ENCODE data around the gene RAD51B.
"Not testable (repeated sequence)": the region's sequence is repeated elsewhere in the genome, so short reads cannot be mapped to it uniquely, and the experiment has no call there.

Gene RAD51B

DNA sequence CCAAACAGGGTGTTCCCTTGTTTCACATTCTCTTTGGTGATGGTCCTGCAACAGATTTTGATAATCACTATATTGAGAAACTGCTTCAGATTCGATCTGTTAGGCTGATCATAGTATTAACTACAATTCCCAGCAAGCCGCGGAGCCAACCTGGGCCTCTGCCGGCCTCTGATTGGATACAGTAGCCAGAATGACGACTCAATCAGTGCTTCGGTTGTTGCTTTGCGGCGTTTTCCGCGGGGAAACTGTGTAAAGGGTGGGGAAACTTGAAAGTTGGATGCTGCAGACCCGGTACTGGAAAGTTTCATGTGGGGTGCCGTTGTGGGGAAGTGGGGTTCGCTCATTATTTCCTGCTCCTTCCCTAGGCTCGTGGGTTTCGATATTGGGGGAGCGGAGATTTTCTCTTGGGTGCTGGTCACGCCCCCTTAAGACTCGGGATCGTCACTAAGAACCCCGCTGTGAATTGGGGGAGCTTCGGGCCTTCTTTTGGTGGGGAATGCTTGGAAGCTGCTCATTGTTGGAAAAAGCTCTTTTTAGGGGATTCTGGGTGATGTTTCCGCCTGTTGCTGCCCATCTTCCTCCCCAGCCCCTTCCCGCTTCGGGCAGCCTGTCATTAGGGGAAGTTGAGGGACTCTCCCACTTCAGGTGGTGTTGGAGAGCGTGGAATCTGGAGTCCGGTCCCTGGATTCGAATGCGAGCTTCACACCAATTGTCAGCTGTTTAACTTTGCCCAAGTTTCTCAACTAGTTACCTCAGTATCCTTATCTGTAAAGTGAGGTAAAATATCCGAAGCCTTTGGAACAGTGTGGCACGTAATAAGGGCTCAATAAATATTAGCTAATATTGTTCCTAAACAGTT lies at the start of gene RAD51B:
Gene RAD51B, plus strand, starts transcription at position 217 of the 859 bp plus-strand sequence.
- peak; percentile 73 to 76 for DNase-seq (ENCODE audit: low read depth in 2 of 2)

DNA sequence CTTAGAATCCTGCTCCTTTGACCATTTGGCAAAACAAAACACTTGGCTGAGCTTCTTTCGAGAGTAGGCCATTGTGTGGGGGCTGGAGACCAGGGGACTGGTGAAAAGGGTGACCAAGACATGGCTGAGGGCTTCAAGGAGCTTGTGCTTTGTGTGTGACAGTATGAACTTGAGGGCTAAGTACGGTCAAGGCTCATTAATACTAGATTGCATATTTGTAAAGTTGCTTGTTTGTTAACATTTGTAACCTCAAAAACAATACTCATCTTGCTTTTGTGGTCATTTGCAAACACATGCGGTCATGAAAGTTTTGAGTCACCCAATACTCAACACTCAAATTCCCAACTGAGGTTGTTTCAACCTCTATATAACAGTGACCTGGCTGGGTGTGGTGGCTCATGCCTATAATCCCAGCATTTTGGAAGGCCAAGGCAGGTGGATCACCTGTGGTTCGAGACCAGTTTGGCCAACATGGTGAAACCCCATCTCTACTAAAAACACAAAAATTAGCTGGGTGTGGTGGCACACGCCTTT lies 45.7 kb upstream of the RAD51B start:
- no peak for DNase-seq (ENCODE audit: low read depth in 2 of 2)

DNA sequence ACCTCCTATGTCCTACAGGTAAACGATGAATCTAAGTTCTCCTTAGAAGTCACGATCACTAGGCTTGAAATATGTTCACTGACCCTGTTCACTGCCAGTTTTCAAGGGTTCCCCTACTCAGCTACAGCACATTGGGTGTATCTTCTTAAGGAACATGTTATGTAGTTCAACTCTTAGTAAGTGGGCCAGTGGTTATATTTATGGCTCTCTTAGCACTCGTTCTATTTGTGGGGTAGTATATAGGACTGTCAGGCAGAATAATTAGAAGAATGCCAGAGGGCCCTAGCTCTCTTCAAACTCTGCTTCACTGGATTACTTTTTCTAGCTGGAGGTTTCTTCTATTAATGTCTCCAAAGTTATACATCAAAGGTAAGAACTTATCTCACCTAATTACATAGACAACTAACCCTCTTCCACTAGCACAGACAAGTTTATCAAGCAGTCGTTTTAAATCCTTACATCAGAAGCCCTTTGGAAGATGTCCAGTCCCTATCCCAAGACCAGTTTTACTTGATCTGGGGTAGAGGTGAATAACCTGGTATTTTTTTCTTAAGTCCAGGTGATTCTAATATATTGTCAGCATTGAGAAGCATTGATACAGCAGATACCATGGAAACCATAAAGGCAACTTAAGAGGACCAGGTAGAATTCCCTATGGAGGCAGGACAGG lies 42.8 kb upstream of the RAD51B start:
- no peak for DNase-seq (ENCODE audit: low read depth in 2 of 2)

DNA sequence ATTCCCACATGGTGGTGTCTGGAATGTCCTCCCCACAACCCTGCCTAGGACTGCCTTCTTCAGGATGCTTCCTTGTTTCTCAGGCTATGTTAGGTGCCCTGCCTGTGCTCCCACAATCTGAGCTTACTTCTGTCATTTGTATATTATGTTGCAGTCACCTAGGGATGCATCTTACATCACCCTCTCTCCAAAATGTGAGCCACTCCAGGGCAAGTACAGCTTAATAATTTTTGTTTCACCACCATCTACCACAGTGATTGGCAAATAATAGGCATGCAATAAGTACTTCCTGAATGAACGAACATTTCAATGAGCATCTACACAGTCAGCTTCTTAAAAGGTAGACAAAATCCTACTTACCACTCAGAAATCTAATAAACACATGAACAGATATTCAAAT lies 40.8 kb upstream of the RAD51B start:
- no peak for DNase-seq (ENCODE audit: low read depth in 2 of 2)

DNA sequence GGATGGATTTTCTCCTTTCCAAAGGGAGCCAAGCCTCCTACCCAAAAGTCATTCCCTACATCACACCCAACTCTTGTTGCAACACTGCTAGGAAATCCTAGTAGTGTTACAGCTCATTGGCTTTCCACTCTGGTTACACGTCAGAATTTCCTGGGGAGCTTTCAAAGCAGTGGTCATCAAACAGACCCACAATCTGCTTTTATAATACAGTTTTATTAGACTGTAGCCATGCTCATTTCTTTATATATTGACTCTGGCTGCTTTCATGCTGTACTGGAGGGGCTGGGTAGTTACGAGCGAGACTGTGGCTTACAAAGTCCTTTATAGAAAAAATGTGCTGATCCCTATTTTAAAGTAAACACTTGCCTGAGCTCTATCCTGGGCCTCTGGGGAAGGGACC lies 37.5 kb upstream of the RAD51B start:
- DNase-seq (ENCODE audit: low read depth in 2 of 2), result no peak

DNA sequence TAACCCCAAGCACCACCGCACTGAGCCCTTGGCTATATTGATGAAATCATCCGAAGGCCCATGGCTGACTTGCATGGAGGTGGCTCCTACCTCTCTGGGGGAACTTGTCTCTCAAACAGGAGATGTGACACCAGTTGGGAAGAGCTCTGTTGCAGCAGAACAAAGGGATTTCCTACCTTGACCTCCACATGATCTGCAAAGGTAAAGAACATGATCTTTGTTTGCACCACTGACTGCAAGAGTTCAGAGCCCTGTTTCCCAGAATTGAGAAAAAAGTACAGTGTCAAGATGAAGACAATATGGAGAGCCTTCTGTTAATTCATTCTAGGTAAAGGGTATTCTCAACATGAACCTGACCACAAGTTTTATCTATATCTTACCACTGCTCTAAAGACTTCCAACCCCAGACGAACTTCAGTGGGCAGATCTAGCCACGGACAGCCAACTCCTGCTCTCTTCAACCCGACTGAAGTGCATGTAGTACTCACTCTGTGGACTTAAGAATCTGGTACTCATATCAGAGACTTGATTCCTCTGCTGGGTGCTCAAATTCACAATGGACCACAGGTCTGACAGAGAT lies 35.2 kb upstream of the RAD51B start:
- no peak for DNase-seq (ENCODE audit: low read depth in 2 of 2)

DNA sequence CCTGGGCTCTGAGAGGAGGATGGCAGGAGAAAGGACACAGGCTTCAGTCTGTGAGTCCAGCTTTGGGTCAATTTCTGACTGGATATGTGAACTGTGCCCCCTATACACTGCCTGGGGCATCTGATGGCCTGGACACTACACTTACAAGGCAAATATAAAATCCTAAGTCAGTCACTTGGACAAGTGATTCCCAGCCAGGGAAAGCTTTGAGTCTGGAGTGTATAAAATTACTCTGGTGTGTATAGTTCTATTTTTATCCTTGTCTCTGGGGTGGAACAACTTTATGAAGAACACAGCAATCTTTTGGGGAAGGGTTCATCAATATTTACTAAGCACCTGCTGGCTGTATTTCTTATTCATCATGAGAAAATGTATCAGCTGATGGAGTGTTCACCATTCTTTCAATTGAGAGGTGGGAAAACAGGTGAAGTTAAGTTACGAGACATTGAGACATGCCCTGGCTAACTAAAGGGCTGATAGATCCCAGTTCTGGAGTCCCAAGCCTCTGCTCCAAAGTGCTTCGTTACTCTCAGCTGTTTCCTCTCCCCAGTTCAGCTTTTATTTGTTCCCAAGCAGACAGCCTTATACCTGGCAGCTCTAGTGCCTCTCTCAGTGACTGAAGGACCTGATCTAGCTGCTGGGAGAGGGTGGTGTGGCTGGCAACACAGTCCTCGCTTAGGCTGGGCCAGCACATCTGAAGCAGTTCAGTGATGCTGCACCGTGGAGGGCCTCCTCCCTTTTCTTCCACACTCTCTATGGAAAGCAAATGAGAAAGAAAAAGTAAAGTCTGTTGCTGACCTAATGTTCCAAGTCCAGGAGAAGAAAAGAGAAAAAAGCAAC lies 34.1 kb upstream of the RAD51B start:
- no peak for DNase-seq (ENCODE audit: low read depth in 2 of 2)

DNA sequence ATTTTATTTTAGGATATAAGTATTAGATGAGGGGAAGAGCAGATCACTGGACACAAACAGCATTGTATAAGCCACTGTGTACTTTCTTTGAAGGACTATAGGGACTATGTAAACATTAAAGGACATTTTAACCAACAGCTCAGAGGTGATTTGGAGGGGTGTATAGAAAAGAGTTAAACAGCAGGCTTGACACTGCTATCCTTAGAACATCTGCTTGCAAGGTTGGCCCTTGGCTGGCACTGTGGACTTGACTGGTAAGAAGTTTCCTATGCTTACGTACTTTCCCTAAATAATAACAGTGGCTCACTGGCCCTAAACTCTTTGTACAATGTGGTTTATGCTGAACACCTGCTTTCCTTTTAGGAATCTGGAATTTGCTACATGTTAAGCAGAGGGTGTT lies 31.9 kb upstream of the RAD51B start:
- no peak for DNase-seq (ENCODE audit: low read depth in 2 of 2)

DNA sequence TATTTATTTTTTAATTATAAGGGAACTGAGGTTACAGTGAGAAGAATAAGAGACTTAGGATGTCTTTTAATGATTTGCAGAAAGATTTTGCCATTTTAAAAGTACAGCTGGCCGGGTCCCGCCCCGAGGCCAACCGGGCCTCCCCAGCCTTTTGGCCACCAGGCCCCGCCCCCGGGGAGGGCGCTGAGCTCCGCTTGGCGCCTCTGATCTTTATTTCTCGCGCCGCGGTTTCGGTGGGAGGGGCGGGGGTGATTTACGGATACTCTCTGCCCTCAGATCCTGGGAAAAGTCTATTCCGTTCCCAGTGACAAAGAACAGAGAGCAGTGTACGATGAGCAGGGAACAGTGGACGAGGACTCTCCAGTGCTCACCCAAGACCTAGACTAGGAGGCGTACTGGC lies 20.8 kb upstream of the RAD51B start:
- DNase-seq (ENCODE audit: low read depth in 2 of 2), result no peak

DNA sequence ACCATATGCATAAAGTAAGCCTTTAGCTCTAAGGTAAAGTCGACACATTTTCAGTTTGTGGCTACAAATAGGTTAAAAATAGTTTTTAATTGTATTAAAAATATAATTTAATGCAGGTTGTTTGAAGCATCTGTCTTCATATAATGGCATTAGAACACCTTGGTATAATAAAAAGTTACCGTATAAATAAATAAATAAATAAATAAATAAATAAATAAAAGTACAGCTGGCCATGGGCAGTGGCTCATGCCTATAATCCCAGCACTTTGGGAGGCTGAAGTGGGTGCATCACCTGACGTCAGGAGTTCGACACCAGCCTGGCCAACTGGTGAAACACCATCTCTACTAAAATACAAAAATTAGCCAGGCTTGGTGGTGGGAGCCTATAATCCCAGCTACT lies 18.8 kb upstream of the RAD51B start:
- DNase-seq (ENCODE audit: low read depth in 2 of 2), result no peak

DNA sequence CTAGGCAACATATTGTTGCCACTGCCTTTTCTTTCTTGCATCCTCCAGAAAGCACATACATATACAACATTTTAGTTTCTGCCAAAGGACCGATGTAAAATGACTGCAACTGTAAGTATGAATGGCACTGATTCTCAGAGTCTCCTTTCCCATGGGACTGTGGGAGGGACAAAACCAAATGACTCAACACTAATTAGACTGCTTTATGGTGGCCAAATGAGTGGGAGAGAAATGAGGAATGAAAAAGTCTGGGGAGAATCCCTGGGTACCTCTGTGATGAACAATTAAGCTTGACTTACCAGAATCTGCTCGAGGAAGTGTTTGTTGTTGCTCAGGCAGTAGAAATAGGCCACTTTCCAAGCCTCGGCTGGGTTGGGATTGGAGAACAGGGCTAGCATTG lies 13.3 kb upstream of the RAD51B start:
- DNase-seq (ENCODE audit: low read depth in 2 of 2), result no peak

DNA sequence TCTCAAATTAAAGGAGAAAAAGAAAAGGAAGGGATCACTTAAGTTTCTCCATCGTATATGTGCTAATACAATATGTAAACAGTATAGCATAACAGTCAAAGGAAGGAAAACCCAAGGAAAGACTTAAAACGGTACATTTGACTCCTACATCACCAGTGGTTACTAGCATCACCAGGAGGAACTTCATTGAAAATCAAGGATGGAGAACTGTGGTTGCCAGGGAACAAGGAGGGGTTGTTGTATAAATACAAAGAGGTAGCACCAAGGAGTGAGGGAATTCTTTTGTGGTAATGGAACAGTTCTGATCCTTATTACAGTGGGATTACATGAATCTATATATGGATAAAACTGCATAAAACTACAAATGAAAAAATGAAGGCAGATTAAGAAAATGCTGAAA lies 4.8 kb upstream of the RAD51B start:
- no peak for DNase-seq (ENCODE audit: low read depth in 2 of 2)

DNA sequence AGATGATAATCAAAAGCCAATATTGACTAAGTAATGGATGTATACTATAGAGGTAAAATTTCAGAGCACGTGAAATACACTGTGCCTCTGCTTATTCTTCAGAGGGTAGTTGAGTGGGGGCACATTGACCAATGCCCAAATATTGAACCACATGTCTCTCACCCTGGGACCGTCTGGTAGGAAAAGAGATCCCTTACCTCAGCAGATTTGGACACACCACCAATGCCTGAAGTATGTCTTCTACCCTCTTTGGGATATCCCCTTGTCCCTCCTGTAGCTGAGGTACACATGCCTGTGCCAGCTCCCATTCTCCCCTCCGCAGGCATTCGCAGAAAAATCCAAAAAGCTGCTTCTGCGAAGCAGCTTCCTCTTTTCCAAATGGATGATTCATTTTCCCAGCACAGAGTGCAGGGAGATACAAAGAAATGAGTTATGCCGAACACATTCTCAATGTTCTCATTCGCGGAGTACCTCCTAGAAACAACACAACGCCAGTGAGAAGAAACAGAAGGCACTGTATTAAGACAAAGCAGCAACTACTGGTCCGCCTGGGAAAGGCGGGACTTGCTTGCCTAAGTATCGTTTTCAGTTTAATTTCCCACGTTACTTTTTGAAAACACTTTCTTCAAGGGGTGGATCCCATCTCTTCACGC lies 3.9 kb upstream of the RAD51B start:
- DNase-seq (ENCODE audit: low read depth in 2 of 2), result no peak

DNA sequence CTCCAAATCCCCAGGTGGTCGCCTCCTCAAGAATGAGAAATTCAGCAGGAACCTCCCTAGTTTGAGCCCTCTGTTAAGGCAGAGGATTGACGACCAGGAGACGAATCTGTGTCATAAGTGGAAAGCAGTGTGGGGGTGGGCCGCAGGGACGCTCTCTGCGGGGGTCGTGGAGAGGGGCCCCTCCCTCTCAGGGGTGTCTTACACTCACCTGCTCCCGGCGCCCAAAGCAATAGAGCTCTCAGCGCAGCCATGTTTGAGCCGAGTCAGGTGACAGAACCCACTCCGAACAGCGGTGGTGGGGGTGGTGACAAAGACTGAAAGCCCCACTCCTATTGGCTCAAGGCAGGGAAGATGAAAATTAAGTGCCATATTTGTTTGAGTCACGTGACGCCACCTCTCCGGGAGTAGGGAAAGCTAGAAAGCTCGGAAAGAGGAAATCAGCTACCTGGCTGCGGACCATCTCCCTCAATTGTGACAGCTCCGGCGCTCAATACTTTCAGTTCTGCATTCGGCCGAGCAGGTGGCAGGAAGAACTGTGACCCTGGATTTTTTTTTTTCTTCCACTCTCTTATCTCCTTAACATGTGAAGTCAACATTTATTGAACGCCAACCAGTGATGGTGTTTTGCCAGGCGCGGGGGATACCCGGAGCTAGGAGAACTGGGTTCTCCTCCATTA lies 3.1 kb upstream of the RAD51B start, which contains the start of gene ZFYVE26:
Gene ZFYVE26, minus strand, starts transcription at position 265 of the 677 bp plus-strand sequence. CDS start 627 bp downstream, outside the sequence.
- DNase-seq (ENCODE audit: low read depth in 2 of 2), result peak; percentile 77 to 82

DNA sequence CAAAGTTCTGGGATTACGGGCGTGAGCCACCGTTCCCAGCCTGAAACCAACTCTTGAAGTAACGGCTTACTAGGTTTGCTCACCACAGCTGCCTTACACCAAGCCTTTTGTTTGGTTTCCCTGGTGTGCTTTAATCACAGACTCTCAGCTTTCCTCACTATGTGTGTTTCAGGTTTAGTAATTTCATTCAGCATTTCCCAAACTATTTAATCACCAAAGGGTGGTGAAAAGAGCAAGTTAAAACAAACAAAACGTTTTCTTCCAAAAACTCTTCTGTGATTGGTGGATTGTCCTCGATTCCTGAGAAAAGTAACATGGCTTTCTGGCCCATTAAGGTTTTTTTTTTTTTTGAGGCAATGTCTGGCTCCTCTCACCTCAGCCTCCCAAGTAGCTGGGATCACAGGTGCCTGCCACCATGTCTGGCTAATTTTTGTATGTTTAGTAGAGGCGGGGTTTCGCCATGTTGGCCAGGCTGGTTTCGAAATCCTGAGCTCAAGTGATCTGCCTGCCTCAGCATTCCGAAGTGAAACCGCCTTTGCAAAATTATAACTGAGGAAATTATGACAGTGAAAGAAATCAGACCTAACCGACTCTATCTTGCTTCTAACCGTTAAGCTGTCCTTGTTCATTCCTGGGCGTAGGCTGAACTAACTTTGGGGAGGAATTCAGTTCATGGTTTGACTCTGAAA lies 1.7 kb upstream of the RAD51B start:
- no peak for DNase-seq (ENCODE audit: low read depth in 2 of 2)

DNA sequence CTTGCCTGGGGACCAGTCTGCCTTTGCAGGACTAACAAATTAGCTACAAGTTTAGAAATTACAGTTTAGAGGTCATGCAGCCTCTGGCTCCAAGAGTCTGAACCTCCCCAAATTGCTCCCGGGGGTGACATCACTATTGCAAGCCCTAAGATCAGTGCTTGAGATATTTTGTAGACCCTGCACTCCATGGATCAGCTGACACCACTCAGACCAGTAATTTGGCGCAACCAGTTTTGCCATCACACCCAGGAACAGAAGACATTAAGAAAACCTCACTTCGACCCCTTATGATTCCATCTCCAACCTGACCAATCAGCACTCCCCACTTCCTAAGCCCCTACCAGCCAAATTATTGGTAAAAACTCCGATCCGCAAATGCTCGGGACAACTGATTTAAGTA lies 1.1 kb upstream of the RAD51B start:
- not testable (repeated sequence) for DNase-seq (ENCODE audit: low read depth in 2 of 2)

DNA sequence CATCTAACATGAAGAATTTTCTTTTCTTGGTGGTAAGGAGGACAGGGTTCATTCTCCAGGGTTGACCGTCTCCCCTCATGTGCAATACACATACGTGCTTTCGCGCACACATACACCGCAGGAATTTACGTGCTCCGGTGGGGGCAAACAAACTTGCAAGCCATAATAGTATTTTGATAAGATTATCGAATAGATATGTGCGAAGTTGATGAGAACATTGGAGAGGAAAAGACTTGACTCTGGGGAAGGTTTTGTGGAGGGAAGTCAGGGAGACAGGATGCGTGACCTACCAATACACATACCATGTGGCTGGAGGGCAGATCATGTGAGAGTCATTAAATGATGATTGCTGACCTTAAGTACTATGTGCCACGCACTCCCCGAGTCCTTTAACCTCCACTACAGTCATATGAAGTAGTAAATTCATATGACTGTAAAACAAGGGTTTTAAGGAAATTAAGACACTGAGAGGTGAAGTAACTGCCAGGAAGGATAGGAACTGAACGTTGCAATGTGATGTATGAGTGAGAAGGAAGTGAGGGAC lies 921 bp downstream of the RAD51B start:
- no peak for DNase-seq (ENCODE audit: low read depth in 2 of 2)

DNA sequence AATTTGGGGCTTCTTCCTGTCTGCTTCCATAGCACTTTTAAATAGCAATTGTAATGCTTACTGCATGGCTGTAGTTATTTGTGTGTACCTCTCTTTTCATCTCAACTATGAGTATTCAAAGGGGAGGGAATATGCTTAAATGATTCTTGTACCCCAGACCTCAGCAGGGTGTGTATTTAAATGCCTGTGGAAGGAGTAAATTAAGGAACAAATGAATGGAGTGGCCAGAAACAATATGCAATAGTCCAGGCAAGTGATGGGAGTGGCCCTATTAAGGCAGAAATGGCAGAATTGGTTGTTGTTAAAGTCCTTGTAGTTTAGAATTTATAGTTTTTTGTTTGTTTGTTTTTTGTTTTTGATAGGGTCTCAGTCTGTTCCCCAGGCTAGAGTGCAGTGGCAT lies 1.5 kb downstream of the RAD51B start:
- no peak for DNase-seq (ENCODE audit: low read depth in 2 of 2)

DNA sequence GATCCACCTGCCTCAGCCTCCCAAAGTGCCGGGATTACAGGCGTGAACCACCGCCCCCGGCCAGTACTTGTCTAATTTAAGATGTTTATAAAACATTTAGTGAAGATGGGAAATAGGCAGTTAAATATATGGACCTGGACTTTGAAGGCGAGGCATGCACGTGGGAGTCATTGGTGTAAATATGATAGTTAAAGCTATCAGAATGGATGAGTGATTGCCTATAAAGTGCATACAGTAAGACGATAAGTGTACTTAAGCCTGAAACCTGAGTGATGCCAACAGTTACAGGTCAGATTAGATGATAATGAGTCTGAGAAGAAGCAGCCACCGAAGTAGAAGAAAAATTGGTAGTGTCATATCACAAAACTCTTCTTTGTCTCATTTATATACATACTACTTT lies 11.5 kb downstream of the RAD51B start:
- no peak for DNase-seq (ENCODE audit: low read depth in 2 of 2)

DNA sequence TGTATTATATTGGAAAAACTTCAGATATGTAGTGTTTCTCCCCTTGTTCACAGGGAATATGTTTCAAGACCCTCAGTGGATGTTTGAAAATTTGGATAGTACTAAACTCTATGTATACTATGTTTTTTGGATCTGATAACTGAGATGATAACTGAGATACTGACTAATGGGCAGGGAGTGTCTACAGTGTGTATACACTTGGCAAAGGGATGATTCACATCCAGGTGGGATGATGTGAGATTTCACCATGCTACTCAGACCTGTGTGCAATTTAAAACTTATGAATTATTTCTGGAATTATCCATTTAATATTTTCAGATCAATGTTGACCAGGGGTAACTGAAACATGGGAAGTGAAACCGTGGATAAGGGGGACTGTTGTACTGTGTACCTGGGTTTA lies 13.8 kb downstream of the RAD51B start:
- no peak for DNase-seq (ENCODE audit: low read depth in 2 of 2)

All from stimulated activated CD8-positive, alpha-beta memory T cell treated with anti-CD3 and anti-CD28 coated beads, Interleukin-15, amount 100 ng/mL, for 48 hours (primary cell).